Measurements from ENCODE around the gene NAA38. TPM values are rescaled to one million over a fixed set of nuclear protein-coding genes. Genes with fewer than 3 reads are reported as not detected.

Gene NAA38
- total RNA-seq, 2 donors from 2014 or later: 77.1 to 85.0 TPM

DNA sequence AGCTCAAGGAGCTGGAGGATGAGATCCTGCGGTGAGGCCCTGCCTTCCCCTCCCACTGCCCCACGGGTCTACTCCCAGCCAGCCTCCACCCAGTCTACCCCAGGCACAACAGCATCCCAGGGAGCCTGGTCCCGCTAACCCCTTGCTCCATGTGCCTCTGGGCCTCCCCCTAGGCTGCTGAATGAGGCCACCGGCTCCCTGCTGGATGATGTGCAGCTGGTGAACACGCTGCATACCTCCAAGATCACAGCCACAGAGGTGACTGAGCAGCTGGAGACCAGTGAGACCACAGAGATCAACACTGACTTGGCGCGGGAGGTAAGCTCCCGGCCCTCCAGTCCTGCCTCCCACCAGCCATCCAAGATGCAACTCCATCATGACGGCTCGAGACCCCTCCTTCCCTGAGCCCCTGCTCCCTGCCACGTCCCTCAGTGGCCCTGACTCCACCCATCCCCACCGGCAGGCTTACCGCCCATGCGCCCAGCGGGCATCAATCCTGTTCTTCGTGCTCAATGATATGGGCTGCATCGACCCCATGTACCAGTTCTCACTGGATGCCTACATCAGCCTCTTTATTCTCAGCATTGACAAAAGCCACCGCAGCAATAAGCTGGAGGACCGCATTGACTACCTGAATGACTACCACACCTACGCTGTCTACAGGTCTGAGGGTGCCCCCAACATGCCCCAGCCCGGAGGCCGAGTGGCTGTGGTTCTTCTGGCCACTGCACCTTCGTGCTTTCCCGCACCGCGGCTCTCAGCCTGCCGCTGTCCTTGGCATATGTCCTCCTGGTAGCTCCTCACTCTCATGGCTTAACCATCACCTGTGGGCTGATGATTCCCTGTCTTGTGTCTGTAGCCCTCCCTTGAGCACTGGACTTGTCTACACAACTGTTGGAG, 38.4 kb downstream of the NAA38 start:
- no peak for DNase-seq (ENCODE audit: low spot score)
- no peak overlapping the region for H3K27ac ChIP-seq
- no peak for TF ChIP-seq CTCF (IDR thresholded peaks at IDR 0.05)
- H3K9me3 ChIP-seq: no peaks in the 10 kb centered on the region
- H3K4me1 ChIP-seq: no peaks in the 10 kb centered on the region
- no peak overlapping the region for H3K4me3 ChIP-seq
- H3K27me3 ChIP-seq: no peaks in the 10 kb centered on the region
- H3K36me3 ChIP-seq: no peaks in the 10 kb centered on the region

DNA sequence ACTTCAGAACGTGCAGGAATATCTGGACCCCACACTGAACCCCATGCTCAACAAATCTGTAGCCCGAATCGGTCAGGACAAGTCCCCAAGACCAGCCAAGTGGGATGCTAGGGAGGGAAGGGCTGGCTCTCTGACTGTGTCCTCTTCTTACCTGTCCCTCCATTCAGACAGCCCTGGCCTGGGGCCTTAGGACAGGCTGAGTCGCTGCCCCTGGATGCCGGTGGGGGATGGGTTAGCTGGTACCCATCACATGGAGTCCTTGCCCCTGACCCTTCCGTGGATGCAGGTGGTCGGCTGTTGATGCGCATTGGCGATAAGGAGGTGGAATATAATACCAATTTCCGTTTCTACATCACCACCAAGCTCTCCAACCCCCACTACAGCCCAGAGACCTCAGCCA, 39.3 kb downstream of the NAA38 start:
- no peak for TF ChIP-seq CTCF (IDR thresholded peaks at IDR 0.05)
- DNase-seq (ENCODE audit: low spot score): no peak
- Histone ChIP-seq H3K4me3 (no peak overlapping the region), H3K36me3 (no peaks in the 10 kb centered on the region), H3K4me1 (no peaks in the 10 kb centered on the region), H3K27ac (no peak overlapping the region), H3K9me3 (no peaks in the 10 kb centered on the region), H3K27me3 (no peaks in the 10 kb centered on the region)

GRCh38 chr17:7817643-7817964, 39.8 kb downstream of the NAA38 start:
- Histone ChIP-seq H3K36me3 (no peaks in the 10 kb centered on the region), H3K4me1 (no peaks in the 10 kb centered on the region), H3K4me3 (no peak overlapping the region), H3K27me3 (no peaks in the 10 kb centered on the region), H3K27ac (no peak overlapping the region), H3K9me3 (no peaks in the 10 kb centered on the region)
- no peak for DNase-seq (ENCODE audit: low spot score)
- TF ChIP-seq CTCF (IDR thresholded peaks at IDR 0.05): no peak

- Histone ChIP-seq H3K9me3 (no peaks in the 10 kb centered on the region), H3K36me3 (no peaks in the 10 kb centered on the region), H3K27me3 (no peaks in the 10 kb centered on the region), H3K27ac (no peak overlapping the region), H3K4me1 (no peaks in the 10 kb centered on the region), H3K4me3 (no peak overlapping the region)
- TF ChIP-seq CTCF (IDR thresholded peaks at IDR 0.05): no peak
- DNase-seq (ENCODE audit: low spot score): no peak
Observed at GRCh38 chr17:7816926-7817642, 40.3 kb downstream of the NAA38 start.

DNA sequence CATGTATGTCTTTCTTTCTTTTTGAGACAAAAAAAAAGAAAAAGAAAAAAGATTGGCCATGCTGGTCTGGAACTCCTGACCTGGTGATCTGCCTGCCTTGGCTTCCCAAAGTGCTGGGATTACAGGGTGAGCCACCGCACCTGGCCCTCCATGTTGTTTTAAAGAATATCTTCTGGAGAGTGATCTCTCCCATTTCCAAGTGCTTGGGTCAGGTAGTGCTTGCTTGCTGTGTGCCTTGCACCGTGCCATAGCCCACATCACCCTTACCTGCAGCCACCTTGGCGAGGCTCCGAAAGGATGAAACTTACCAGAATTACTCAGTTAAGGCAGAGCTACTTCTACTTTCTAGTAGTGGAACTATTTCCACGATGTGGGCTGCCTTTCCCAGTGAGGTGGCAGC, 42.4 kb downstream of the NAA38 start:
- no peaks in the 10 kb centered on the region for H3K27me3 ChIP-seq
- DNase-seq (ENCODE audit: low spot score): no peak
- no peak overlapping the region for H3K27ac ChIP-seq
- no peaks in the 10 kb centered on the region for H3K9me3 ChIP-seq
- no peaks in the 10 kb centered on the region for H3K36me3 ChIP-seq
- TF ChIP-seq CTCF (IDR thresholded peaks at IDR 0.05): no peak
- H3K4me1 ChIP-seq: no peaks in the 10 kb centered on the region
- H3K4me3 ChIP-seq: no peak overlapping the region
